Measurements from ENCODE around the gene FITM2. TPM values are rescaled to one million over a fixed set of nuclear protein-coding genes. Genes with fewer than 3 reads are reported as not detected.

Gene FITM2
- polyA plus RNA-seq, 1 of the 3 experiments (the other 2 are of a cell fraction), result 3.6 TPM

DNA sequence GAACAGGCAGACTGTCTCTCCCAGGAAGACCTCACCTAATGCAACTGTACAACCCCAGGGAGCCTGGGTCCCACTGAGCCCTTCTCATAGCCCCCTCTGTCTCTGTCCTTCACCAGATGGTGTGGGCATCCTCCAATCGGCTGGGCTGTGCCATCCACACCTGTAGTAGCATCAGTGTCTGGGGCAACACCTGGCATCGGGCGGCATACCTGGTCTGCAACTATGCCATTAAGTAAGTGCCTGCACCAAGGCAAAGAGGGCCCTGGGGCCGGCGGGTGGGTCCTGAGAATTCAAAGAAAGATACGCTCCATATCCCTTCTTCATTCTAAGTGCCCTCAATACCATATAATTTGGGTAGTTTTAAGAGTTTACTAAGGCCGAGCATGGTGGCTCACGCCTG lies 34.1 kb upstream of the FITM2 start (continued):
- no peak for TF ChIP-seq RFX5 (IDR thresholded peaks at IDR 0.05; ENCODE audit: low read length)
- no peak for TF ChIP-seq RAD21 (IDR thresholded peaks at IDR 0.05; ENCODE audit: low read length)
- no peak for TF ChIP-seq GABPA (IDR thresholded peaks at IDR 0.05; ENCODE audit: low read depth)
- TF ChIP-seq TAF1 (IDR thresholded peaks at IDR 0.05; ENCODE audit: borderline replicate concordance, low read depth, low read length), result no peak
- TF ChIP-seq CHD2 (IDR thresholded peaks at IDR 0.05; ENCODE audit: low read length, partially characterized antibody), result no peak
- no peak for TF ChIP-seq REST (IDR thresholded peaks at IDR 0.05; ENCODE audit: low read depth, low read length)
- no peak for TF ChIP-seq NRF1 (IDR thresholded peaks at IDR 0.05; ENCODE audit: low read depth, low read length)

DNA sequence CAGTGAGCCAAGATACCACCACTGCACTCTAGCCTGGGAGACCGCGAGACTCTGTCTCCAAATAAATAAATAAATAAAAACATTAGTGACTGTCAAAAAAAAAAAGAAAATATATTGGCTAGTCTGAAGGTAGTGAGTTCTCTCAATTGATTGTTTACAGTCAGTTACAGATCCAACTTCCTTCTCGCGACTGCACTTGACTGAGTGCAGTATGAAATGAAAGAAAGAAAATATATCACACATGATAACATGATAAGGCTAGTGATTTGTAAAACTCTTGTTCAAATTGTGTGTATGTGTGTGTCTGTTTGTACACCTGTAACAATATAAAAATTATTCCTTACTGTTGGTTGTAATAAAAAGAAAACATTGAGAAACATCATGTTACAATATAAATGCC lies 33.7 kb upstream of the FITM2 start:
- no peak for DNase-seq
- CTCF ChIA-PET, result no interaction called here
- no peak for TF ChIP-seq CTCF (IDR thresholded peaks at IDR 0.05)
- no peak for TF ChIP-seq EP300 (IDR thresholded peaks at IDR 0.05; ENCODE audit: borderline replicate concordance in 1 of 2, low read depth in 1 of 2, low read length in 1 of 2)
- no peak for TF ChIP-seq NRF1 (IDR thresholded peaks at IDR 0.05; ENCODE audit: low read depth, low read length)
- no peak for TF ChIP-seq NFIC (IDR thresholded peaks at IDR 0.05; ENCODE audit: borderline replicate concordance)
- H3K9ac ChIP-seq, result no peak overlapping the region
- no peaks in the 10 kb centered on the region for H3K4me1 ChIP-seq (ENCODE audit: control insufficient read depth in 1 of 2, insufficient read depth in 2 of 2, low read depth in 1 of 2, low read length in 1 of 2)
- H3F3A ChIP-seq (replicated peaks; ENCODE audit: insufficient read depth), result no peaks in the 10 kb centered on the region
- H3K9me2 ChIP-seq, result no peaks in the 10 kb centered on the region
- H3K36me3 ChIP-seq (replicated peaks in 1 of 2; ENCODE audit: control insufficient read depth in 1 of 2, insufficient read depth in 2 of 2, low read length in 1 of 2), result no peaks in the 10 kb centered on the region
- H3K9me3 ChIP-seq, result no peaks in the 10 kb centered on the region
- no peak overlapping the region for H3K4me3 ChIP-seq (ENCODE audit: low read depth in 2 of 2, low read length in 1 of 2)
- H3K27me3 ChIP-seq (ENCODE audit: insufficient read depth), result no peaks in the 10 kb centered on the region
- H3K27ac ChIP-seq (ENCODE audit: low read depth in 2 of 2, low read length in 1 of 2), result no peak overlapping the region
- no peaks in the 10 kb centered on the region for H4K20me1 ChIP-seq (ENCODE audit: insufficient read depth)
- no peak overlapping the region for H2AFZ ChIP-seq (ENCODE audit: low read depth)
- H3K79me2 ChIP-seq (ENCODE audit: insufficient read depth), result no peaks in the 10 kb centered on the region
- 95% methylated on average over 4 of the region's 4 CpGs for WGBS (ENCODE audit: low lambda C conversion rate)
- H3K4me2 ChIP-seq, result no peak overlapping the region
- POLR2A ChIA-PET, result no interaction called here
